Hematopoietic multipotent progenitor cell treated with erythropoietin and hydrocortisone succinate and interleukin-3 and kit ligand, for 15 days (in vitro differentiated cells): ENCODE measurements around the gene OR14C36.
"Not testable (repeated sequence)": the region's sequence is repeated elsewhere in the genome, so short reads cannot be mapped to it uniquely, and the experiment has no call there.

Source experiments
- DNase-seq: peaks from one replicate; pipeline ENCODE4 v3.0.0-alpha.2; 2015; ENCODE audit warnings: low spot score

The OR14C36 gene, protein sequence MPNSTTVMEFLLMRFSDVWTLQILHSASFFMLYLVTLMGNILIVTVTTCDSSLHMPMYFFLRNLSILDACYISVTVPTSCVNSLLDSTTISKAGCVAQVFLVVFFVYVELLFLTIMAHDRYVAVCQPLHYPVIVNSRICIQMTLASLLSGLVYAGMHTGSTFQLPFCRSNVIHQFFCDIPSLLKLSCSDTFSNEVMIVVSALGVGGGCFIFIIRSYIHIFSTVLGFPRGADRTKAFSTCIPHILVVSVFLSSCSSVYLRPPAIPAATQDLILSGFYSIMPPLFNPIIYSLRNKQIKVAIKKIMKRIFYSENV

DNA sequence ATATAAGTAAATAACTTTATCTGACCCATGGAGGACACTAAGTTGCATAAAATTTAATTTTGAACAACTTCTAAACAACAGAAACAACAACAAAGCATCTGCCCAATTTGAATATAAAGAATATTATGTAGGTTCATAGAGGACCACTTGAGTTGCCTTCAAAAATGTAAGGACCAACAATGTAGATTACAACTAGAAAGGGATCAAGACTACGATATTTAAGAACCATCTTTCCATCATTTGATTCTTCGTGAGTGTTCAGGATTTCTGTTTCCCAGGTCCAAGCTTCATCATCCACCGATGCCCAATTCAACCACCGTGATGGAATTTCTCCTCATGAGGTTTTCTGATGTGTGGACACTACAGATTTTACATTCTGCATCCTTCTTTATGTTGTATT, at the start of gene OR14C36:
Gene OR14C36, plus strand, starts transcription at position 301 of the 400 bp plus-strand sequence. Its CDS starts 0 bp downstream, at position 301.
- DNase-seq = no peak

DNA sequence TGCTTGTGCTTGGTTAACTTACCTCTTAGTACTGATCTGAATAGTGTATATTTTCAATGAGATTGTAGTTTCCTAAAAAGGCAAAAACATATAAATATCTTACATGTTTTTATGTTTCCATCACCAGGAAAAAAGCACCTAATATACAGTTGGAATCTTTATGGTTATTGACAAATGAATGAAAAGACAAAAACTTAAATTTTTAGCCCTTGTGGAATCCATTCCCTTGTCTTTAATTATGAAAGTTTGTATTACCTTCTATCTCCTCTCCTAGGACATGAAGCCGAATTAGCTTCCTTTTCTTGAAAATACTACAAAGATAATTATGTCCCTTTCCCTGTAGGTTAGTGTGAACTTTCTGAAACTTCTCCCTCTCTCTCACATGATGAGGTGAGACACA, 45.3 kb upstream of the OR14C36 start, which contains the start of gene OR2T12:
Gene OR2T12, minus strand, starts transcription at position 101 of the 400 bp plus-strand sequence. CDS start 7,846 bp downstream, outside the sequence.
- no peak for DNase-seq

DNA sequence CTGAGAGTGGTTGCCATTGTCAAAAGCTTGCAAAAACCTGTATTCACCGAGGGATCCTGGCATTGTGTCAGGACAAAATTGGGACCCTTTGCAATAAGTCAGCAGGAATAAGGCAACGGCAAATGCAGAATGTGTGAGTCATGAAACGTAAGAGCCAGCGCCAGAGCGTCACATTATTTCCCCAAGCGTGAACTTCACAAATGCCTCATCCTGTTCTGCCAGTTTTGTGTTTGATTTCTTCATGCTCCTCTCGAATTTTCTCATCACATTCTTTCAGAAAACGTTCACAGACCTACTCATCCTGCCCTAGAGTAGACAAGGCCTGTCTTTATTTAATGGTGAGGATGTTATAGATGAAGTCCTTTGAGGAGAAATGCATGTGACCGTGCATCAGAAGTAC, 42.9 kb upstream of the OR14C36 start:
- DNase-seq = not testable (repeated sequence)

DNA sequence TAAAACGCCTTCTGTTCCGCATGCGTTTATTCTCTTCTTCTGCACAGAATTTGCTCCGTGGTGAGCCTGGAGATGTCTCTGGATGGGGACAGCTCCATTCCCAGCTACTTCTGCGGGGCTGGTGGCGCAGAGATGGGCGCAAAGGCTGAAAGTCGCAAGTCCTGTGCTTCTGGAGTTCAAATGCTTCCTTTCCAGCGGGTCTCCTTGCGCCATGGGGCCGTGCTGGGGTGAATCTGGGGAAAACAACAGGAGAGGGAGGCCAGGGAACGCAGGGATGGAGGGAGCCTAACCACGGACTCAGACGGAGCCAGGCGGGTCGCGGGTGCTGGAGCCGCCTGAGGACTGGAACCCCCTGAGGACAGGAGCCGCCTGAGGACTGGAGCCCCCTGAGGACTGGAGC, 42.5 kb upstream of the OR14C36 start:
- DNase-seq = no peak

DNA sequence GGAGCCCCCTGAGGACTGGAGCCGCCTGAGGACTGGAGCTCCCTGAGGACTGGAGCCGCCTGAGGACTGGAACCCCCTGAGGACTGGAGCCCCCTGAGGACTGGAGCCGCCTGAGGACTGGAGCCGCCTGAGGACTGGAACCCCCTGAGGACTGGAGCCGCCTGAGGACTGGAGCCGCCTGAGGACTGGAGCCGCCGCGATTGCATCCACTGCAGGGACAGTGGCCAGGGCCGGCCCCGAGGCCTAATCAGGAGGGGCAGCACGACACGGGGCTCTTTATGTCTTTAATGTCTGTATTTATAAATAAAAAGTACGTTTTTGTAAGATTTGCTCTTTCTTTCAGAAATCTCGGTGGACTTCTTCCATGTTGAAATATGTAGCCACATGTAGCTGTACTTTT, 41.8 kb upstream of the OR14C36 start:
- not testable (repeated sequence) for DNase-seq

DNA sequence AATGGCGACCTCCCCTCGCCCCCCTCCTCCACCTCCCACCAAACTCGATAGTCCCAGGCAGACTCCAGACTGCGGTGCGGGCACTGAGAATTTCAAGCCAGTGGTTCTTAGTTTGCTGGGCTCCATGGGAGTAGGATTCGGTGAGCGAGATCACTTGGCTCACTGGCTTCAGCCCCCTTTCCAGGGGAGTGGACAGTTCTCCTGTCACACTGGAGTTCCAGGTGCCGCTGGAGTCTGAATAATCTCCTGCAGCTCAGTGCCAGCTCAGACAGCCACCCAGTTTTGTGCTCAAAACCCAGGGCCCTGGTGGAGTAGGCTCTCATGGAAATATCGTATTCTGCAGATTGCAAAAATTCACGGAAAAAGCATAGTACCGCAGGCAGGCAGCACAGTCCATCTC, 31.8 kb upstream of the OR14C36 start:
- no peak for DNase-seq

DNA sequence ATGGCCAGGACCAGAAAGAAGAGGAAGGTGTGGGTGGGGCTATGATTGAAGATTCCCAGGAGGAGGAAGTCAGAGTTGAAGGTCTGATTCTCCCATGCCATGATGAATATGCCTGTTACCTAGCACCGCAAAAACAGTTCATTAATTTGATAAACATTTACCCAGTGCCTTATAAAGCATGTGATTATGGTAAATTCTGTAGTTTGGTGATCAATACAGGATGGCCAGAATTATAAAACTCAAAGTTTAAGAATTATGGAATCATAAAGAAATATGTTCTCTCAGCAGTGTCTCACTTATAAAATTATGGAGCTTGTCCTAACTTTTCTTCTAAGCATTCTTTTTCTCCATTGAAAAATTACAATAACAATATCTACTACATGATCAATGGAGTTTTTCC, 24.1 kb upstream of the OR14C36 start, which contains the start of gene OR2M7:
Gene OR2M7, minus strand, starts transcription at position 101 of the 400 bp plus-strand sequence. Its CDS starts 0 bp downstream, at position 101.
- no peak for DNase-seq

DNA sequence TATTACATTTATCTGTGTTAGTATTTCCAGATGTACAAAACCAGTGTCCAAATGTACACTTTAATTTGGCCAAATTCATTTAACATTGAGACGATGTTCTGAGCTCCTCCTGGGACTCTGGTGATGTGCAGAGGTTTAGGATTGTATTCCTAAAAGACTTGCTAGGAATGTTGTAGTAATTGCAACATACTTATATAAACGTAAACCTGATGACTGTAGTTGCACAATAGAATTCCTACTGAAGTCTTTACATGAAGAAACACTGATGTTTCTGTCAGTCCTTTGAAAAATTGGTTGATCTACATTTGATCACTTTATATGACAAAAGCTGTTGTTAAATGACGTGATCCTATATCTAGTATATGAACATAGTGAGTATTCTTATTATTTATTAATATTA, 5.1 kb upstream of the OR14C36 start:
- no peak for DNase-seq

DNA sequence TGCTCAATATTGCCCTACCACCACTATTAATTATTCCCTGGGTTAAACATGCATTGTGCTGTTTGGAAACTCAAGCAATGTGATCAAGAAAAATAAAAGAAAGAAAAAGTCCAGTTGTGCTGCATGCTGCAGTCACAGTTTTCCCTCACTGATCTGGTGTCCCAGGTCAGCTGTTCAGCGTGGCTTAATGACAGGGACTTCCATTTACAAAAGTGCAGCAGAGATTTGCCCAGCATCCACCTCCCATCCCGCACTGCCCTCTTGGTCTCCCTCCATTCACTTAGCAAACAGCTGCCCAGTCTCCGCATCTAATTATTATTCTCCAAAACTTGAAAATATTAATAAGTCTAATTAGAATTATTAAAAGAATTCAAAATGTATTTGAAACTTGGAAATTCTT, 10.8 kb downstream of the OR14C36 start:
- DNase-seq = no peak

DNA sequence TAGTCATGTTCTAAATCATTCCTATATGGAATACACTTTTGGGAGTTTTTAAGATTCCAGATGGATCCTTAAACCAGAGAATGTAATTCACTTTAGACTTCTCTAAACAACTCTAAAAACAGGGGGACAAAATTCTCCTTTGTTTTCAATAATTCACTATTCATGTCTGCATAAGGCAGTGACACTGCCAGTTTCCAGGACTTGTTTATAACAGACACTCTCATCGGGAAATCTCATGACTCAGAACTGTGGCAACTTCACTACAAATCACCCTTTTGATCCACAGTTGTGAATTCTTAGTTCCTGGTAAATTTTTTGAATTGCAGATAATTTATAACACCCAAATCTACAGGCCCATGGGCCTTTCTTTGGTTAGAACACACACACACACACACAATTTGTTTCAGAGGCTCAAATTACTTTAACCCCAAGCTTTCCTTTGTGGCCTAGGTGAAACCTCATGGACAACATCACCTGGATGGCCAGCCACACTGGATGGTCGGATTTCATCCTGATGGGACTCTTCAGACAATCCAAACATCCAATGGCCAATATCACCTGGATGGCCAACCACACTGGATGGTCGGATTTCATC, 12.6 kb downstream of the OR14C36 start, which contains the start of gene OR2T4:
Gene OR2T4, plus strand, starts transcription at position 545 of the 595 bp plus-strand sequence. Its CDS starts 0 bp downstream, at position 545.
- no peak for DNase-seq

DNA sequence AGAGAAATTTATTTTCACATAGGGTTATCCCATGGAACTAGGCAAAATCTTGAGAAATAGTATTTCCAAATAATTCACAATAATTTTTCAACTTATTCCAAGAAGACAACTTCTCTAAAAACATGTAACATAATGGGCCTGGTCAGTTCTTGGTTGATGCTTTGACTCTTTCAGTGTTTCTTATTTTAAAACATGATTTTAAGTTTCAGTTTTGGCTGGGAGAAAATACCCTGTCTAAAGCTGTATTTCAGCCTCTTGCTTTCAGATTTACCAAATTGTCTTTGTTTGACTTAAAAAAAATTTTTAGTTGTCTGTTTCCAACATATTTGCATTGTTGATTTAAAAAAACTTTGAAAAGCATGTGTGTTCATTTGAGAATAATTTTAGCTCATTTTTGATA, 18.0 kb downstream of the OR14C36 start:
- no peak for DNase-seq

DNA sequence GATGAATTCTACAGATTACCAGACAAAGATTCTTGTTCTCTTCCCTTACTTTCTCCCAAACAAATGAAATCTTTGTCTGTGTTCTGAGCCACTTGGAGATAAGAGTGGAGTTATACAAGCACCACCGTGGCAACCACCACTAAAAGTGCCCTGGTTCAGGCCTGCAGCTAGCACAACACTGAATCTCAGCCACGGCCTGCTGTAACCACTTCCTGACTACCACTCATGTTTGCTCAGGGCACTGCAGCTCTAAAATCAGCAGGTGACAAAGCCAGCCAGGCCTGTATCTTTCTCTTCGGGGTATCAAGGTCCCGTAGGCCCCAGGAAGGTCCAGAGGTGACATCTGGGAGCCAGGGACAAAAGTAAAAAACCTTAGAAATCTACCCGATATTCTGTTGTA, 23.8 kb downstream of the OR14C36 start:
- DNase-seq = no peak

DNA sequence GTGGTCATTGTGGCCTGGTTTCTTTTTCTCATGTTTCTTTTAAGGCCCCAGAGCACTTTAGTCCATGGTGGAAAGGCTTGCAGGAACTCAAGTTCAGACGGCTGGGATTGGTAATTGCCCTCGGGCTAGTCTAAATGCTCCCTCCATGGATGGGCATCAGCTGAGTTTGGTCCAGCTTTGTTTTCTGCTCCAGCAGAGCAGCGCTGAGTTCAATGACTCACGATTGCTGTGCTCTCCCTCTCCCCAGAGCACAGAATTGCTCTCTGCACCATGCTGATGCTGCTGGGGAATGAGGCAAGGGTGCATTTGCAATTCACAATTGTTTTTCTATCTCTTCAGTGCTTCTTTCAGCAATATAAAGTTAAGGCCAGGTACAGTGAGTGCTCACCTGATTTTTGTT, 25.2 kb downstream of the OR14C36 start:
- DNase-seq = no peak

DNA sequence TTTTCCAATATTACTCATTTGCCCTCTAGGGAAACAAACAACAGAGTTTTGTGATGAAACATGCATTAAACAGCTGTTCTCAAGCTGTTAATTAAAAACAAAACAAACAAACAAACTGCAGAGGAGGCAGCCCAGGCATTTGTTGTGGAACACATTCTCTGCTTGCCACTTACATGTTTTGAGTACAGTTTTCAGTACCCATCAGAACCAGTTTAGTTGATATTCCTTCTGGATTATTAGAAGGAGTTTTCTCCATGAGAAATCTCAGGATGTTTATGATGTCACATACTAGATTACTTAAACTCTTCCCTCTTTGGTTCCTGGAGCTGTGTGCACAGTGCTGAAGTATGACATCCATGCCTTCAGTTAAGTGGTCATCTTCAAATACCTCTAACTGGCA, 26.9 kb downstream of the OR14C36 start, which contains the start of gene OR2T6:
Gene OR2T6, plus strand, starts transcription at position 301 of the 400 bp plus-strand sequence. CDS start 11,863 bp downstream, outside the sequence.
- no peak for DNase-seq

DNA sequence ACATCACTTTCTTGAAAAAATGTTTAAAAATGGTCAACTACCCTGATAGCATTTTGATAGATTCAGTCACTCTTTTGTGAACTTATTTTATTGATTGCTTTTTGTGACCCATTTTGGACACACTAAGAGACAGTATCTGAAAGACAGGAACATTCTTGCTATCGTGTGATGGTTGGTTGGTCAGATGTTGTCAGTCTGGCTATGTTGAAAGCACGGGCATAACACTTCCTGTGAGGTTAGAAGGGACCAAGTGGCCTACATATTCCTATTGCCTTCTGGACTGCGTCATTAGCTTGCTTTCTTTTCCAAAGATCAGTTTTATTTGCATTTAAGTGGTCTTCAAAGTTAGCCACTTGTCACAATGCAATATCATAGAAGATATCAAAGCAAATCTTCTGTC, 28.3 kb downstream of the OR14C36 start:
- no peak for DNase-seq

DNA sequence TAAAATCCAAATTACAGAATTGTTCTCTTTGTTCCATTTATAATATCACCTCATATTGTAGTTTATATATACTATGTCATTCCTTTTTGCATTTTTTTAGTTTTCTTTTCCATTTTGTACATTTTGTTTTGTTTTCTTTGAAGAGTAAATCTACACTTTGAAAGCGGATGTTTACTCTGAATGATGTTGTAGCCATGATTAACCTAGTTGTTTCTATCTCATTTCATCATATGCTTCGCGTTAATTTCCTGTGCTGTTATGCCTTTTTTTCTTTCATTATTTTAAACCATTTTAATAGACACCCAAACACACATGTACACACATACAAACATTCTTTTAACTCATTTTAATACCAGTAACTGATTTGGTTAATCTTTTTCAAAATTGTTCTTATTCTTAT, 32.3 kb downstream of the OR14C36 start:
- DNase-seq = no peak

DNA sequence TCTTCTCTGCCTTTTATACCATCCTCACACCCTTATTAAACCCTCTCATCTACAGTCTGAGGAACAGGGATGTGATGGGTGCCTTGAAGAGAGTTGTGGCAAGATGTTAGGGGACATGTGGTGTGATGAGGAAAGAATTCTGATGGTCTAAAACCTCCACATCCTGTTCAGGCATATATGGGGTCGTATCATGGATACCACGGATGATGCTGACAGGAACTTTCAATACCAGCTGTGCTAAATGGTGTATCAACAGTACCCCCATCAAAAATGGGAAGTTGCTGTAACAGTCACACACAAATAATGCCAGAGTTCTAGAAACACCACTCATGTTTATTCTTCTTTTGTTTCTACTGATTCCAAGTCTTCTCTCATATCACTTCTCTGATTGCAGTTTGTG, 39.9 kb downstream of the OR14C36 start:
- DNase-seq = no peak

DNA sequence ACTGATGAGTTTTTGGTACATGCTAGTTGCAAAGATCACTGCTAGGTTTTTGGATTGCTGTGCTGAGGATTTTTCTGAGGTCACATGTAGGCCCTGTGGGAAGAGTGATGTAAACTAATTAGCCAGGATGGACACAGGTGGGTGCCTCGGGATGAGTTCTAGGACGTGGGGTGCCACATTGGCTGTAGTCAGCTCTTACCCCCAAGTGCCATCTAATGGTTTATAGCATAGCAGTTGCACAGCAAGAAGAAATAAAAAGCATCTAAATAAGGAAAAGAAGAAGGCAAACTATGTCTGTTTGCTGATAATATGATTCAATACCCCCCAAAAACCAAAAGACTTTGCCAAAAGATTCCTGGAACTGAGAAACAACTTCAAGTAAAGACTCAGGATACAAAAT, 44.5 kb downstream of the OR14C36 start:
- DNase-seq = no peak
